GM18505 (cell line): ENCODE results near the gene SLC8B1.

ENCODE experiments used
- ATAC-seq: cut with Tn5 transposase; IDR thresholded peaks from one replicate; pipeline ENCODE4 v1.9.1; 2021; ENCODE audit not compliant: unreplicated experiment
- POLR2A ChIP-seq: IDR thresholded peaks from 4 replicates; pipeline ENCODE4 v1.6.1; 2011; ENCODE audit warnings: borderline replicate concordance; ENCODE audit not compliant: insufficient read depth, insufficient read length; ENCODE audit errors: extremely low read depth

Gene SLC8B1

GRCh38 chr12:113284751-113285150 lies 50.2 kb downstream of the SLC8B1 start:
- ATAC-seq: no peak
- TF ChIP-seq POLR2A: no peak

GRCh38 chr12:113278633-113279032 lies 56.3 kb downstream of the SLC8B1 start:
- no peak for TF ChIP-seq POLR2A
- no peak for ATAC-seq

GRCh38 chr12:113278141-113278540 lies 56.8 kb downstream of the SLC8B1 start:
- ATAC-seq: no peak
- TF ChIP-seq POLR2A: no peak

GRCh38 chr12:113277511-113277910 lies 57.4 kb downstream of the SLC8B1 start:
- ATAC-seq: no peak

GRCh38 chr12:113276946-113277500 lies 57.9 kb downstream of the SLC8B1 start:
- no peak for TF ChIP-seq POLR2A
- ATAC-seq: no peak

More at GRCh38 chr12:113277511-113277910, 57.4 kb downstream of the SLC8B1 start:
- TF ChIP-seq POLR2A: no peak

- no peak for TF ChIP-seq POLR2A
- no peak for ATAC-seq
These were observed 58.6 kb downstream of the SLC8B1 start for GRCh38 chr12:113276306-113276705.

- ATAC-seq: no peak
- TF ChIP-seq POLR2A: no peak
These were observed 60.1 kb downstream of the SLC8B1 start for GRCh38 chr12:113274848-113275247.

GRCh38 chr12:113273053-113273725 lies 61.7 kb downstream of the SLC8B1 start:
- TF ChIP-seq POLR2A: no peak

GRCh38 chr12:113271853-113272561 lies 62.9 kb downstream of the SLC8B1 start:
- TF ChIP-seq POLR2A: no peak
- ATAC-seq: no peak

More at GRCh38 chr12:113273053-113273725, 61.7 kb downstream of the SLC8B1 start:
- ATAC-seq: no peak

GRCh38 chr12:113271466-113271852 lies 63.5 kb downstream of the SLC8B1 start:
- no peak for ATAC-seq
- TF ChIP-seq POLR2A: no peak

- no peak for ATAC-seq
These were observed 64.2 kb downstream of the SLC8B1 start for GRCh38 chr12:113270709-113271009.

GRCh38 chr12:113269257-113269943 lies 65.5 kb downstream of the SLC8B1 start:
- no peak for ATAC-seq
- TF ChIP-seq POLR2A: no peak

More at GRCh38 chr12:113270709-113271009, 64.2 kb downstream of the SLC8B1 start:
- TF ChIP-seq POLR2A: no peak

- ATAC-seq: no peak
- no peak for TF ChIP-seq POLR2A
These were observed 66.3 kb downstream of the SLC8B1 start for GRCh38 chr12:113268621-113269020.
